GM18907 (cell line): ENCODE measurements around the gene ARHGEF10L.

Experiments used
- ATAC-seq: cut with Tn5 transposase; IDR thresholded peaks from one replicate; pipeline ENCODE4 v1.9.1; 2021; ENCODE audit warnings: mild to moderate bottlenecking, moderate library complexity; ENCODE audit not compliant: unreplicated experiment

The ARHGEF10L gene

DNA sequence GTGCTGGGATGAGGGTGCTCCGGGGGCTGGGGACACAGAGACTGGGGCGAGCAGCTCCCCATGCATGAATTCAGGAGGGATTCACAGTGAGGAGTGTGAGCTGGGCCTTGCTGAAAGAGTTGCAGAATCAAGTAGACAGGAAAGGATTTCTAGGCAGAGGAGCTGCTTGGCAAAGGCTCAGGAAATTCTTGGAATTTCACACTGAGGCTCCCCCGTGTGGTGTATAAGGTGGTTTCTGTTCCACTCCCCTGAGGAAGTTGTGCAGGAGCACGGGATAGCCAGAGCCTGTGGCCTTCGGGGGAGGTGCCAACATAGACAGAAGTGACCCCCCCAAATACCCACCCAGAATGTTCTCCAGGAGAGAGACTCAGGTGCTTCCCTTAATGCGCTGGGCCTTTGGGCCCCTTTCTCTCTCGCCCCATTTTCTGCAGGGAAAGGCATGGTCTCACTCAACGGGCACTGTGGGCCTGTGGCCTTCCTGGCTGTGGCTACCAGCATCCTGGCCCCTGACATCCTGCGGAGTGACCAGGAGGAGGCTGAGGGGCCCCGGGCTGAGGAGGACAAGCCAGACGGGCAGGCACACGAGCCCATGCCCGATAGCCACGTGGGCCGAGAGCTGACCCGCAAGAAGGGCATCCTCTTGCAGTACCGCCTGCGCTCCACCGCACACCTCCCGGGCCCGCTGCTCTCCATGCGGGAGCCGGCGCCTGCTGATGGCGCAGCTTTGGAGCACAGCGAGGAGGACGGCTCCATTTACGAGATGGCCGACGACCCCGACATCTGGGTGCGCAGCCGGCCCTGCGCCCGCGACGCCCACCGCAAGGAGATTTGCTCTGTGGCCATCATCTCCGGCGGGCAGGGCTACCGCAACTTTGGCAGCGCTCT is 157.2 kb downstream of the ARHGEF10L start:
- no peak for ATAC-seq

DNA sequence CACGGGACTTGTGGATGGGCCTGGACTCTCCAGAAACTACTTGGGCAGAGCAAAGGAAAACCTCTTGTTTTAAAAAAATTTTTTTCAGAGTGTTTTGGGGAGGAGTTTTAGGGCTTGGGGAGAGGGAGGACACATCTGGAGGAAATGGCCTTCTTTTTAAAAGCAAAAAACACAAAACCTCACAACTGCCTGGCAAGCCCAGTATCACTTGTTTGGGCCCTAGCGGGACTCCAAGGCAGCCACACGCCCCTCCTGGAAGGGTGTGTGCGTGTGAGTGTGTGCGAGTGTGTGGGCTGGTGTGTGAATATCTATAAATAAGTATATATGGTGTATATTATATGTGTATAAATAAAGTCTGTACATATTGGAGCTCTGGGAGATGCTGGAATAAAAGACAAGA is 158.0 kb downstream of the ARHGEF10L start:
- no peak for ATAC-seq

DNA sequence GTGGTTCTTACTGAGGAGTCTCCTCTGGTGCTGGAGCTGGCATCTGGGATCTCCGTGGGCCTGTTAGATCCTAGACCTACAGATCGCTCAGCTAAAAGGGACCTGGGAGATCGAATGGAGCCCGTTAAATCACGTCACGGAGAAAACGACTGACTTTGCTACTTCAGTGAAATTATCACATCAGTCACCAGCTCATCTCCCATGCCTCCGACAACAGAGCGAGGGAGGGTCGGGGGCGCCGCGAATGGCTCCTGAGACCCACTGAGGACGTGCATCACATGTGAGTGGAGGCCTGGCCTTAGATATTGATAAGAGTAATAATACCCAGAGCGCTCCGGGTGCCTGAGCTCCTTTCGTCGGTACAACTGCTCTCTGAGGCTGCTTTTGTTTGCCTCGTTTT is 160.1 kb downstream of the ARHGEF10L start:
- no peak for ATAC-seq

DNA sequence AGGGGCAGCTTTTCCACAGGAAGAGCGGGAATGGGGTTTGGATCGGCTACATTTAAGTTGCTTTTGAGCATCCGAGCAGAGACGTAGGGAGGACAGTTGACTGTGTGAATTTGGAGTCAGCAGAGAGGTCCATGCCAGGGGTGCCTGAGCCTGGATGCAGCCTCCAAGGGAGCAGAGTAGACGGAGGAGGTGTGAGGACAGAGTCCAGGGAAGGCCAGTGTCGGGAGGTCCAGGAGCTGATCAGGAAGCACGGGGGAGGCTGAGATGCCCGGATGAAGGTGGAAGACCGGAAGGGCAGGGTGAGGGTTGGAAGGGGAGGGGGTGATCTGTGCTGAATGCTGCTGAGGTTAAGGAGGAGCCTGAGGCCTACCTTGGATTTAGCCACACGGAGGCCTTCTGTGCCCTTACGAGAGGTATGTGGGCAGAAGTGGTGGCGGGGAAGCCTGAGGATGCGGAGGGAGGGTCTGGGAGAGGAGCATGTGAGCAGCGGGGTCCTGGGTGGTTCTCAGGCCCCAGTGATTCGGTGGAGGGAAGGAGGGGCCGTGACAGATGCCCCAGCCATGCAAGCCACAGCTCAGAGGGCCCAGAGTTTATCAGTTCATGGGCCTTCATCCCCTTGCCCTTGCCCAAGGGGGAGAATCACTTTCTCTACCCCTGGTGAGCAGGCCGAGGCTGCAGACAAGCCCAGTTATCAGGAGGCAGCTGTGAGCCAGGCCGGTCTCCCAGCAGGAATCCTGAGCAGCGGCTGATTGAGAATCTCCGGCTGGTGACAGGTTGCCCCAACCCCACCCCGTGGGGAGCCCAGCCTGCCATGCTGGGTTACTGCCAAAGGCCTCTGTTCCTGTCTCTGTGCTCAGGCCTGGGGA is 161.7 kb downstream of the ARHGEF10L start:
- no peak for ATAC-seq

DNA sequence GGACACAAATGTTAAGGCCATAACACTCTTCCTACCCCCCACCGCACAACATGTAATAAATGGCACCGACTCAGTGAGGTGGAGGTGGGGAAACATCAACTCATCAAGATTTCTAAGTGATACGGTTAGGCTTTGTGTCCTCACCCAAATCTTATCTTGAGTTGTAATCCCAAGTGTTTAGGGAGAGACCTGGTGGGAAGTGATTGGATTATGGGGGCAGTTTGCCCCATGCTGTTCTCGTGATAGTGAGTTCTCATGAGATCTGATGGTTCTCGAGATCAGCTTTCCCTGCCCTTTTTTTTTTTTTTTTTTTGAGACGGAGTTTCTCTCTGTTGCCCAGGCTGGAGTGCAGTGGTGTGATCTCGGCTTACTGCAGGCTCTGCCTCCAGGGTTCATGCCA is 164.7 kb downstream of the ARHGEF10L start:
- no peak for ATAC-seq

DNA sequence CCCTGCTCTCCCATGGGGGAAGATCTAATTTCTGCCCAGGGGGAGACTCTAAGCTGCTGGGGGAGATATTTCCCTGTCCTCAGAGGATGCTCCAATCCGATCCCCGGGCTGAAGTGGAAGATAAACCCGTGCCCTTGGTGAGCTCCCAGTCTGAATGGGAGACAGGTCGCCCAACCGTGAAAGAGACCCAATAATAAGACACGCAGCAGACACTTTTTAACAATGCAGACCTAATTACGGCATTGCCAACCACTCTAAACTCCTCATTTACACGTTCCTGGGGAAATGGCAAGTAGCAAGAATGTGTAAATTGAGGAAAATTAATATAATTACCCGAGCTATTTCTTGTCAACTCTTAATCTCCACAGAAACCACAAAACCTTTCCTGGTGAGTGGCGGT is 166.9 kb downstream of the ARHGEF10L start:
- ATAC-seq = no peak

DNA sequence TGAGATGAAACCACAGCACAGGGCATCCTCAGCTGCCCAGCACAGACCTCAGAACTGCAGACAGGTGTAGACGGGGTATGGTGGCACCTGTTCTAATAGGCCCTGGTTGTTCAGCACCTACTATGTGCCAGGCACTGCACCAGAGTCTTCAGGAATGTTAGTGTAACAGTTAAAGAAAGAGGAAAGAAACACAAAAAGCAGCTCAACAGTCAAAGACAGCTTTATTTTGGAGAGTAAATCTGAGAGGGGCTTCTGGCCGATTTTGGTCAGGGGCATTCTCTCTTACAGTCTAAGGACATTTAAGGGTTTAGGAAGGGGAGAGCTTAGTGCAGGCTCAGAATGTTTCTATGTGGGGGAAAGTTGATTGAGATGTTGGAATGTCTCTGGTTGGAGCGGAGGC is 170.5 kb downstream of the ARHGEF10L start:
- no peak for ATAC-seq

DNA sequence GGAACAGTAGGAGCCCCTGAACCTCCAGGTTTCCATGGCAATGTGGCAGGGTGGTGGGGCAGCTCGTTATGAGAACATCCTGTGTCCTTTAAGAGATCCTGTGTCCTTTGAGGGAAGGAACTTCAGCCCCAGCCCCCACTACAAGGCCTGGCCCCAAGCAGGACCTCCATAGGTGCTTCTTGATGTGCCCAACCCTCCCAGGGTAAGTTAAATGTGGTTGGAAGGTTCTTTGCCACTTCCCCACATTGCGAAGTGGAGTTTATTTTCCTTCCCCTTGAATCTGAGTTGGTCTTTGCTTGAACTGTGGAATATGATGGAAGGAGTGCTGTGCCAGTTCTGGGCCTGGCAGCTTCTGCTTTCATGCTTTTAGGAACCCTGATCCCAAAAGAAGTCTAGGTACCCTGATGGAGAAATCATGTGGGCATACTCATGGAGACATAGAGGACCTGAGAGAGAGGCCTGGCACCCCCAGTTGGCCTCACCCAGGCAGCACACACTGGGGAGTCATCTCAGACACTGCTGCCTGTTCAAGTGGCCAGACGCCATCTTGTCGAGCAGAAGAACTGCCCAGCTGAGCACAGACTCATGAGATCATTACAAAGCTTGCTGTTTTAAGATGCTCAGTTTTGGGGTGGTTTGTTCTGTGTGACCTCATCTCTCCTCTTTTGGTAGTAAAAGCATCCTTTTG is 171.5 kb downstream of the ARHGEF10L start:
- ATAC-seq = no peak

DNA sequence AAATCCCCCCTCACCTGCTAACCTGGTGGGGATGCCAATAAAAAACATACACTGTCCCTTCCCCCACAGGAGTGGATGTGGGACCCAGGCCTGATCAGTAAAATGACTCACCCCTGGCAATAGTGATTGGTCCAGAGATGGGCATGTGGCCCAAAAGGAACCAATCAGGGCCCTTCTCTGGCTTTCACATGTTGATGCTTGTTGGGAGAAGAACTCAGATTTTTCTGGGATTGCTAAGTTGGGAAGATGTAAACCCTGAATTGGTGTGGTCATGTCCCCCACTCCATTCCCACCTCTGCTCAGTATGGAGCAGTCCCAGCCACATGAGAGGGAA is 172.0 kb downstream of the ARHGEF10L start:
- no peak for ATAC-seq

DNA sequence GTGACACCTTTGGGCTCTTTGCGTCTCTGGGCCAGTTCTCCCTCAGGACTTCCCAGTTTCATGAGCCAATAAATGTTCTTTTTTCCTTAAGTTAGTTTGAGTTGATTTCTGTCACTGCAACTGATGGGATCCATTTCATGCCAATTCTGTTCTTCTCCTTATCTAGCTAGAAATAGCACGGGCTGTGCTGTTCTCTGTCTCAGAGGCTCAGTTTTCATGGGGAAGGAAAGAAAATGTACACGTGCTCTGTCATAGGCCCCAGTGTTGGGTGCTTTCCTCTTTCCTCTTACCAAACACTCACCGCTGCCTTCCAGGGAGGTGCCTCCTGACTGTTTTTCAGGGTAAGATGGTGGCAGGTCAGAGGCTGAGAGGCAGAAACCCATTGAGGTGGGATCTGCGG is 172.4 kb downstream of the ARHGEF10L start:
- no peak for ATAC-seq

DNA sequence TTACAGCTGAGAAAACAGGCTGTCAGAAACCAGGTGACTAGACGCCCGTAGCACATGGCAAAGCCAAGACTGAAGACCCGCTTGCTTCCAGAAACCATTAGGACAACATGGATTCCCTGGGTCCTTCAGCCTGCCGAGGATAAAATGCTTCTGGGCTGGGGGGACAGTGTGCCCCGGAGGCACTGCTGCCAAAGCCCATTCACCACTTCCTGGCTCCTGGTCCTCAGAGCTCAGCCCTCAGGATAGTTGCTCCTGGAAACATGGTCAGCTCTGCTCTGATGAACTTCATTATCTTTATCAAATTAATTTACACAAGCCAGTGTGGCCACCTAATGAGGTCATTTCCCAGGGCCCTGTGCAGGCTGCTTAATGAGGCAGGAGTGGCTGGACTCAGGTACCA is 174.5 kb downstream of the ARHGEF10L start:
- no peak for ATAC-seq

DNA sequence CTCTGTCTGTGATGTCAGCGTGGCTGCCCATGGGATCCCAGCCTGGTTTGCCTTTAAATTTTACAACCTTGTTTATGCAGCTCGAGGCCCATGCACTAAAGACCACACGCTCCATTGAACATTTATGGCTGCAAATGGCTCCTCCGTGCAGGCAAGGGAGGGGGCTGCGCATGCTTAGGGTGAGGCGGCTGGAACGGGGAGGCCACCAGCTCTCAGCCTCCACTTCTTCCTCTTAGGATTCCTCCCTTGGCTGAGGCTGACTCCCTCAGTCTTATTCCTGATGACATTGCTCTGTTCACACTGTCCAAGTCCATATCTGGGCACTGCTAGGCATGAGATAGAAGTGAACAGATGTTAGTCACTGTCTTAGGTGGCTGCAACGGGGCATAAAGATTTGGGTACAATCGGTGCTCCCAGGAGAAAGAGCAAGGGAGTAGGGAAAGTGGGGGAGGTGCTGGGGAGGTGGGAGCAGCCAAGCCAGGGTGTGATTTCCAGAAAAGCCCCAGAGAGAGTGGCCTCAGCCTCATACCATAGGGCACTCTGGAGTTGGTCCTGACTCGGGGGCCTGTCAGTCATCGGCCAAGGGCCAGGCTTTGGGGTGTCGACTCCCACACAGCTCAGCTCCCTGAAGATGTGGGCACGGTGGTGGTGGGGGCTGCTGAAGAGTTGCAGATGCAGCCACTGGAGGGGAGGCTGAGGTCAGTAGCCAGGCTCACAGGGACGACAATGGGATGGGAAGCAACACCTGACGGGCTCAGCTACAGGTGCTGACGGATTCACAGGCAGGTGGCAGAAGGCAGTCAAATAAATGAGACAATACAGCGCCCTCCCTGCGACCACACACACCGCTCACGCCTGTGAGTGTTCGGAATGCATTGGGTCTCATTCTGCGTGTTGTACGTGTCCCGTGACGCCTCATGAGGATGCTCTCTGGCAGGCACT is 178.4 kb downstream of the ARHGEF10L start:
- ATAC-seq = no peak

DNA sequence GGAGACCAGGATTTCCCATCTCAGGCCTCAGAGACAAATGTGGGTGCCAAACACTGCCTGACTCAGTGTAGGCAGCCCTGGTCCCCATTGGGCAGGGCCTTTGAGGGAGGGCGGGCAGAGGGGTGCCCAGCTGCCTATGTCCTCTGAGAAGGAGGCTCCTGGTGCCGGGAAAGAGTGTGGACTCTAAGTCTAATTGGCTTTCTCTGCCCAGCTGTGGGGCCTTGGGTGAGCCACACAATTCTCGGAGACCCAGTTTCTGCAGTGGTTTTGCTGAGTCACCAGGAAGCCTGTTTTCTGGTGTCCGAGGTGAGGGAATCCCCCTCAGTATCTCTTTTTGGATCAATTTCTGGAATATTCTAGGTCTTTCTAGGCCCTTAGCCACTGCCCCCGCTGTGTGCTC is 180.4 kb downstream of the ARHGEF10L start:
- no peak for ATAC-seq

DNA sequence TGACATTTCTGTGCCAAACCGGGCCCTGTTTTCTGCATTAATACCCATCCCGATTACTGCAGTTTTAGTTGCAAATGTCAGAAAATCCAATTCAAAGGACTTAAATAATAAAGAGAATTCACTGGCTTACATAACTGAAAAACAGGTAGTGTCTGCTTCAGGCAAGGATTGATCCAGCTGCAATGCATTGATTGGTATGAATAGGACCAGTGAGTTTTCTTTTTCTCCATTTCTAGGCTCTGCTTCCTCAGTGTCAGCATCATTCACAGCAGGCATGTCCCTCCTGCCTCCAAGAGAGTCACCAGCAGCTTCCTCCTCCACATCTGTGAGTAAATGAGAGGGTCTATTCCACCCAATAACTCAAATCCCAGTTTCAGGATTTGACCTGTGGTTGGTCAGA is 181.9 kb downstream of the ARHGEF10L start:
- ATAC-seq = no peak

DNA sequence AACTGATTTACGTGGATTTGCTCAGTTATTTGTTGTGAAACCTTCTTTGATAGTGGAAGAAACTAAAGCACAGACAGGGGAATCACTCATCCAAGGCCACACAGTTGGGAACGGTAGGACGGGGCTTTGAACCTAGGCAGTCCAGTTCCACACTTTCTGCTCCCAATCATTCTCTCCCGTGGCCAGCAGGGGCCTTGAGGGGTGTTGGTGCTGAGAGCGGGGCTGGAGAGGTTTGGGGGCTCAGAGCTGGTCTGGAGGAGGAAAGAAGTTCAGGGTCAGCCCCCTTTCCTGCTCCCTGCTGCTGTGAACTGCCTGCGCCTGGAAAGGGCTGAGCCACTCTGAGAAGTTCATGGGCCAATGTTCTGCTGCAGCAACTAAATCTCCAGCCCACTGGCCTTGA is 184.2 kb downstream of the ARHGEF10L start:
- no peak for ATAC-seq

DNA sequence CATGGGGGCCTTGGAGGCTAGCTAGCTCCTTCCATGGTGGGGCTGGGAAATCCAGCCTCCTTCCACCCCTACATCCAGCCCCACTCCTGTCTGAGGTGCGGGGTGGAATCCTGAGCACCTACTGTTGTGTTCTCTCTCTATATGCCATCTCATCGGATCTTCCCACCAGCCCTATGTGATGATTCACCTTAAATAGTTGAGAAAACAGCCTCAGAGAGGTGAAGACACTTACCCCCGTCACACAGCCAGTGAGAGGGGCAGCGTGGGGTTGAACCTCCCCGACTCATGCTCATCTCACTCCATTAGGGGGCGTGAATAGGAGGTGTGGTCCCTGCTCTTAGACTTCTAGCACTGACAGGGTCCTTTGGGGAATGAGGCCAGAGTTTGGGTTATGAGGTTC is 184.7 kb downstream of the ARHGEF10L start:
- ATAC-seq = no peak

DNA sequence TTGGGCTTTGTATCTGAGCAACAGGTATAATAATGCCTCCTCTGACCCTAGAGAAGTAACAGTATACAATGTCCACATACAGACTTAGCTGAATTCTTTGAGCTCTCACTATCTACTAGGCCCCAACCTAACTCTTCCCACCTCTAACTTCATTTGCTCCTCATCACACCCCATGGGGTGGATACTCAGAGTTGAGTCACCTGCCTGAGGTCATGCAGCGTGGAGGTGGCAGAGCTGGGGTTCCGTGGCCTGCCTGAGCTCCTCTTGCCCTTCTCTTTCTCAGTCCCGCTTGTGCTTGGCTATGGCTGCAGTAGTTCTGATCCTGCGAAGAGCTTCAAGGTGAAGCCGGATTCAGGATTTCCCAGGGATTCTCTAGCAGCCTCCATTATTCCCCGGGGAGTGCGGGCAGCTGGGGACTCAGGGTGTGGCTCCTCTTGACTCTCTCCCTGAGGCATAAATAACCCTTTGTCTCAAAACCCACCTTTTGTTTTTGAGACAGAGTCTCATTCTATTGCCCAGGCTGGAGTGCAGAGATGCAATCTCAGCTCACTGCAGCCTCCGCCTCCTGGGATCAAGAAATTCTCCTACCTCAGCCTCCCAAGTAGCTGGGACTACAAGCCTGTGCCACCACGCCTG is 185.7 kb downstream of the ARHGEF10L start:
- ATAC-seq = no peak

DNA sequence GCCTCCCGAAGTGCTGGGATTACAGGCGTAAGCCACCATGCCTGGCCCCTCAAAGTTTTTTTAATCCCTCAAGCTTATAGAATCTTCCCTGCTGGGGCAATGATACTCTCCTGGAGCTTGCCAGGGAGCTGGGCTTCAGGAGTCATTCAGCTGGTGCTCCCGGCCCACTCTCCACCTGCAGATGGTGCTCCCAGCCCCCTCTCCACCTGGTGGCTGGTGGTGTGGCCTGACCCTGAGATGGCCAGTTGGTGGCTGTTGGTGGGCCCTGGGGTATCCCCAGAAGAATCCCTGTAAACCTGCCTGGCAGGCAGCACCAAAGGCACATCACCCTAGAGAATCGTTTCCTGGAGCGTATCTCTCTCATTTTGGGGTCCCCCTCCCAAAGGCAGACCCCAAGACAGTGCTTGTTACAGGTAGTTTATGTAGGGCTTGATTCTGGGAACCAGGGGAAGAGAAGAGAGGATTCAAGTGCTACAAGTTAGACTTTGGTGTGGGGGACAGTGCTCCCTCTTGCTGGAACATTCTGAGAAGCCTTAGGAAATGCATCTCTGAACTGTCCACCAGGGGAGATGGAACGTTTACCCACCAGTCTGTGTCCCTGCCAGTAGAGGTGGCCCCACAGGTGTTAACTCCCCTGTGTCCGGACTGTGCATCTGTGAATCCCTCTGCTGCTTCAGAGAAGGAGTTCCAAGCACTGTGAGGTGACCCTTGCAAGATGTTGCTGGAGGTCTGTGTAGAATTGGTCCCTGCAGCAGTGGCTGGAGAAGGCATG is 186.5 kb downstream of the ARHGEF10L start:
- ATAC-seq = no peak

DNA sequence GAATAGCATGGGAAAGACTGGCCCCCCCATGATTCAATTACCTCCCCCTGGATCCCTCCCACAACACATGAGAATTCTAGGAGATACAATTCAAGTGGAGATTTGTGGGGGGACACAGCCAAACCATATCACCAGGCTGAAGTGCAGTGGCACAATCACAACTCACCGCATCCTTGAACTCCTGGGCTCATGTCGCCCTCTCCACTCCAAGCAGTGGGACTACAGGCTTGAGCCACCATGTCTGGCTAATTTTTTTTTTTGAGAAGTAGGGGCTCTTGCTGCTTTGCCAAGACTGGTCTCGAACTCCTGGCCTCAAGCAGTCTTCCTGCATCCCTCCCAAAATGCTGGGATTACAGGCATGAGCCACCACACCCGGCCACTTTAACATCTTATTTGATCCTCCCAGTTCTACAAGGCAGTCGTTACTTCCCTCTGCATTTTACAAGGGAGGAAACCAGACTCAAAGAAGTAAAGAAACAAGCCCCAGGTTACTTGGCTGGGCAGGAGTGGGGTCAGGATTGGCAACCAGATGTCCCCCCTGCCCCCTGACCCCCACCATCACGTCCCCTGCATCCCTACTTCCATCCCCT is 188.7 kb downstream of the ARHGEF10L start:
- no peak for ATAC-seq
